Liver (tissue), 9 donors: ENCODE results near the gene TAF6L. TPM values are rescaled to one million over a fixed set of nuclear protein-coding genes. Genes with fewer than 3 reads are reported as not detected.
"Not testable (repeated sequence)": the region's sequence is repeated elsewhere in the genome, so short reads cannot be mapped to it uniquely, and the experiment has no call there.

Experiments
- DNase-seq: peaks from one replicate; pipeline ENCODE4 v3.0.0-alpha.2; 2017; ENCODE audit warnings: low spot score
- H3K27ac ChIP-seq, 2 donors: one replicate each; pipeline ENCODE4 v1.7.0; 2013; ENCODE audit warnings: inconsistent platforms in 2 of 2, low read length in 2 of 2, control low read depth in 1 of 2, low read depth in 1 of 2, mild to moderate bottlenecking in 1 of 2
- H3K27me3 ChIP-seq, 4 donors: one replicate each; pipeline versions ENCODE4 v1.6.1 to v1.7.0; 2013; ENCODE audit warnings: low read length in 3 of 4, inconsistent platforms in 1 of 4, mild to moderate bottlenecking in 1 of 4, moderate library complexity in 1 of 4; ENCODE audit not compliant: control insufficient read depth in 4 of 4, insufficient read depth in 4 of 4
- H3K36me3 ChIP-seq, 4 donors: one replicate each; pipeline versions ENCODE4 v1.6.1 to v1.7.0; 2013; ENCODE audit warnings: low read length in 3 of 4, mild to moderate bottlenecking in 3 of 4, low read depth in 1 of 4, moderate library complexity in 1 of 4; ENCODE audit not compliant: control insufficient read depth in 4 of 4, insufficient read depth in 3 of 4
- H3K4me1 ChIP-seq, 4 donors: one replicate each; pipeline versions ENCODE4 v1.6.1 to v1.7.0; 2013; ENCODE audit warnings: low read length in 3 of 4, mild to moderate bottlenecking in 3 of 4, moderate library complexity in 1 of 4; ENCODE audit not compliant: control insufficient read depth in 4 of 4, insufficient read depth in 4 of 4
- H3K4me3 ChIP-seq, 3 donors: one replicate each; pipeline versions ENCODE4 v1.6.1 to v1.7.0; 2013; ENCODE audit warnings: low read length in 3 of 3, control low read depth in 1 of 3, low read depth in 1 of 3, mild to moderate bottlenecking in 1 of 3
- H3K9ac ChIP-seq, 2 donors: one replicate each; pipeline ENCODE4 v1.7.0; 2013; ENCODE audit warnings: low read length in 2 of 2, mild to moderate bottlenecking in 2 of 2, moderate library complexity in 2 of 2, control low read depth in 1 of 2, low read depth in 1 of 2
- H3K9me3 ChIP-seq, 4 donors: one replicate each; pipeline versions ENCODE4 v1.6.1 to v1.7.0; 2013; ENCODE audit warnings: low read length in 3 of 4; ENCODE audit not compliant: control insufficient read depth in 4 of 4
- EGR1 ChIP-seq, 2 donors: IDR thresholded peaks; 2 replicates each; pipeline ENCODE4 v1.6.1; 2016 to 2018; ENCODE audit warnings: antibody characterized with exemption in 2 of 2, low read depth in 2 of 2
- FOXA1 ChIP-seq: IDR thresholded peaks from 2 replicates; pipeline ENCODE4 v1.6.1; 2016; ENCODE audit warnings: antibody characterized with exemption
- FOXA2 ChIP-seq: IDR thresholded peaks from 2 replicates; pipeline ENCODE4 v1.6.1; 2016; ENCODE audit warnings: antibody characterized with exemption
- GABPA ChIP-seq, 2 donors: IDR thresholded peaks in 1 of 2; conservative IDR thresholded peaks in 1 of 2; 2 replicates each; pipeline ENCODE4 v1.6.1; 2016; ENCODE audit warnings: antibody characterized with exemption in 2 of 2, mild to moderate bottlenecking in 1 of 2, moderate library complexity in 1 of 2
- HNF4G ChIP-seq: IDR thresholded peaks from 2 replicates; pipeline ENCODE4 v1.6.1; 2016; ENCODE audit warnings: antibody characterized with exemption
- SP1 ChIP-seq: IDR thresholded peaks from 2 replicates; pipeline ENCODE4 v1.6.1; 2018; ENCODE audit warnings: antibody characterized with exemption, mild to moderate bottlenecking
- TAF1 ChIP-seq: conservative IDR thresholded peaks from 2 replicates; pipeline ENCODE4 v1.6.1; 2016; ENCODE audit warnings: antibody characterized with exemption, mild to moderate bottlenecking
- WGBS: extraction: QIAGEN DNeasy Blood & Tissue Kit; methylation state at CpG from one replicate; pipeline ENCODE4 v1.1.7; 2013; 5-methylcytosine and 5-hydroxymethylcytosine counted together
- polyA plus RNA-seq, 2 donors: library from polyadenylated mRNA; stranded (reverse) in 1 of 2; unstranded in 1 of 2; fragments of 200-250 nt in 1 of 2; fragments of >200 nt in 1 of 2; fragmentation: Nextera tagmentation in 1 of 2; extraction: Ambion mirVana in 1 of 2; gene quantifications; one replicate each; pipeline versions ENCODE4 v1.2.1 to v1.2.3, GENCODE V29; 2013 to 2015
- total RNA-seq, 2 donors: library from RNA; depleted of rRNA; stranded (reverse); fragments of >200 nt; gene quantifications; one replicate each; pipeline ENCODE4 v1.2.3, GENCODE V29; 2014
- TF ChIP-seq, protein P1 (sequence below): IDR thresholded peaks from 2 replicates; pipeline ENCODE4 v1.6.1; 2016; ENCODE audit warnings: antibody characterized with exemption
- TF ChIP-seq, protein P2 (sequence below): IDR thresholded peaks from 2 replicates; pipeline ENCODE4 v1.6.1; 2016; ENCODE audit warnings: antibody characterized with exemption
- TF ChIP-seq, protein P3 (sequence below): IDR thresholded peaks from 2 replicates; pipeline ENCODE4 v1.6.1; 2016; ENCODE audit warnings: antibody characterized with exemption, mild to moderate bottlenecking
- TF ChIP-seq, protein P4 (sequence below): fragments of 150-350 bp; IDR thresholded peaks from 2 replicates; pipeline ENCODE4 v1.5.1; 2017; ENCODE audit warnings: improper control_type of control experiment, low read depth, low read length; ENCODE audit not compliant: missing input control
- donor health status: healthy.
- donor health status: healthy.
- donor health status: healthy.
- donor health status: healthy.
- donor health status: healthy.

TAF6L gene
- total and polyA plus RNA-seq, 4 donors: 5.8 to 25.2 (median 10.6) TPM

DNA sequence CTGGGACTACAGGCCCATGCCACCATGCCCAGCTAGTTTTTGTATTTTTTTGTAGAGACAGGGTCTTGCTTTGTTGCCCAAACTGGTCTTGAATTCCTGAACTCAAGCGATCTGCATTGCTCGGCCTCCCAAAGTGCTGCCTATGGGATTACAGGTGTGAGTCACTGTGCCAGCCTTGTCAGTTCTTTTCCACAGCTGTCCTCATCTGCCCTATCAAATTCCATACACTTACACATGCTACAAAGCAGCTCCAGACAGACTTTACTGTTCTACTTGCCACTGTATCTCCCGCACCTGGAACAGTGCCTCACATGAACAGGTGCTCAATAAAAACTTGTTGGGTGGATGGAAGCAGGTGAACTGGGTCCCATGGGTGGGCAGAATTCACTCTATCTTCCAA, 52.5 kb downstream of the TAF6L start:
- WGBS: 94% methylated on average over 3 of the region's 3 CpGs
- H3K36me3 ChIP-seq: peaks cover 39 to 82% (median 66%) of the 10 kb centered on the region in 4 donors
- H3K4me1 ChIP-seq: no peaks in the 10 kb centered on the region
- no peak for TF ChIP-seq TAF1
- no peak for TF ChIP-seq HNF4G
- TF ChIP-seq, protein P1, sequence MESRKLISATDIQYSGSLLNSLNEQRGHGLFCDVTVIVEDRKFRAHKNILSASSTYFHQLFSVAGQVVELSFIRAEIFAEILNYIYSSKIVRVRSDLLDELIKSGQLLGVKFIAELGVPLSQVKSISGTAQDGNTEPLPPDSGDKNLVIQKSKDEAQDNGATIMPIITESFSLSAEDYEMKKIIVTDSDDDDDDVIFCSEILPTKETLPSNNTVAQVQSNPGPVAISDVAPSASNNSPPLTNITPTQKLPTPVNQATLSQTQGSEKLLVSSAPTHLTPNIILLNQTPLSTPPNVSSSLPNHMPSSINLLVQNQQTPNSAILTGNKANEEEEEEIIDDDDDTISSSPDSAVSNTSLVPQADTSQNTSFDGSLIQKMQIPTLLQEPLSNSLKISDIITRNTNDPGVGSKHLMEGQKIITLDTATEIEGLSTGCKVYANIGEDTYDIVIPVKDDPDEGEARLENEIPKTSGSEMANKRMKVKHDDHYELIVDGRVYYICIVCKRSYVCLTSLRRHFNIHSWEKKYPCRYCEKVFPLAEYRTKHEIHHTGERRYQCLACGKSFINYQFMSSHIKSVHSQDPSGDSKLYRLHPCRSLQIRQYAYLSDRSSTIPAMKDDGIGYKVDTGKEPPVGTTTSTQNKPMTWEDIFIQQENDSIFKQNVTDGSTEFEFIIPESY: no peak
- TF ChIP-seq, protein P2, sequence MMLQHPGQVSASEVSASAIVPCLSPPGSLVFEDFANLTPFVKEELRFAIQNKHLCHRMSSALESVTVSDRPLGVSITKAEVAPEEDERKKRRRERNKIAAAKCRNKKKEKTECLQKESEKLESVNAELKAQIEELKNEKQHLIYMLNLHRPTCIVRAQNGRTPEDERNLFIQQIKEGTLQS: no peak
- TF ChIP-seq FOXA2: no peak
- no peak for TF ChIP-seq GABPA (IDR thresholded peaks at IDR 0.05 in 1 of 2, conservative IDR thresholded peaks at IDR 0.05 in 1 of 2)
- TF ChIP-seq, protein P3, sequence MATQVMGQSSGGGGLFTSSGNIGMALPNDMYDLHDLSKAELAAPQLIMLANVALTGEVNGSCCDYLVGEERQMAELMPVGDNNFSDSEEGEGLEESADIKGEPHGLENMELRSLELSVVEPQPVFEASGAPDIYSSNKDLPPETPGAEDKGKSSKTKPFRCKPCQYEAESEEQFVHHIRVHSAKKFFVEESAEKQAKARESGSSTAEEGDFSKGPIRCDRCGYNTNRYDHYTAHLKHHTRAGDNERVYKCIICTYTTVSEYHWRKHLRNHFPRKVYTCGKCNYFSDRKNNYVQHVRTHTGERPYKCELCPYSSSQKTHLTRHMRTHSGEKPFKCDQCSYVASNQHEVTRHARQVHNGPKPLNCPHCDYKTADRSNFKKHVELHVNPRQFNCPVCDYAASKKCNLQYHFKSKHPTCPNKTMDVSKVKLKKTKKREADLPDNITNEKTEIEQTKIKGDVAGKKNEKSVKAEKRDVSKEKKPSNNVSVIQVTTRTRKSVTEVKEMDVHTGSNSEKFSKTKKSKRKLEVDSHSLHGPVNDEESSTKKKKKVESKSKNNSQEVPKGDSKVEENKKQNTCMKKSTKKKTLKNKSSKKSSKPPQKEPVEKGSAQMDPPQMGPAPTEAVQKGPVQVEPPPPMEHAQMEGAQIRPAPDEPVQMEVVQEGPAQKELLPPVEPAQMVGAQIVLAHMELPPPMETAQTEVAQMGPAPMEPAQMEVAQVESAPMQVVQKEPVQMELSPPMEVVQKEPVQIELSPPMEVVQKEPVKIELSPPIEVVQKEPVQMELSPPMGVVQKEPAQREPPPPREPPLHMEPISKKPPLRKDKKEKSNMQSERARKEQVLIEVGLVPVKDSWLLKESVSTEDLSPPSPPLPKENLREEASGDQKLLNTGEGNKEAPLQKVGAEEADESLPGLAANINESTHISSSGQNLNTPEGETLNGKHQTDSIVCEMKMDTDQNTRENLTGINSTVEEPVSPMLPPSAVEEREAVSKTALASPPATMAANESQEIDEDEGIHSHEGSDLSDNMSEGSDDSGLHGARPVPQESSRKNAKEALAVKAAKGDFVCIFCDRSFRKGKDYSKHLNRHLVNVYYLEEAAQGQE: no peak
- TF ChIP-seq FOXA1: no peak
- no peak for TF ChIP-seq SP1
- H3K9me3 ChIP-seq: no peaks in the 10 kb centered on the region
- no peak overlapping the region for H3K9ac ChIP-seq
- no peak for DNase-seq
- no peak overlapping the region for H3K27ac ChIP-seq
- no peak overlapping the region for H3K4me3 ChIP-seq
- H3K27me3 ChIP-seq: no peaks in the 10 kb centered on the region

DNA sequence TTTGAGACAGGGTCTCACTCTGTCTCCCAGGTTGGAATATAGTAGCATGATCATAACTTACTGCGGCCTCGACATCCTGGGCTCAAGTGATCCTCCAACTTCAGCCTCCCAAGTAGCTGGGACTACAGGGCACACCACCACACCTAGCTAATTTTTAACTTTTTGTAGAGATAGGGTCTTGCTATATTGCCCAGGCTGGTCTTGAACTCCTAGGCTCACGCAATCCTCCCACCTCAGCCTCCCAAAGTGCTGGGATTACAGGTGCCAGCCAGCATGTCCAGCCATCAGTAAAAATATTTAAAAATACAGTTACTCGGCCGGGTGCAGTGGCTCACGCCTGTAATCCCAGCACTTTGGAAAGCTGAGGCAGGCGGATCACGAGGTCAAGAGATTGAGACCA, 56.9 kb downstream of the TAF6L start:
- WGBS: 97% methylated on average over 8 of the region's 8 CpGs
- not testable (repeated sequence) for H3K9ac ChIP-seq, H3K27me3 ChIP-seq, H3K4me3 ChIP-seq, DNase-seq, H3K27ac ChIP-seq, H3K9me3 ChIP-seq
- H3K4me1 ChIP-seq: peaks cover 0 to 20% (median 15%) of the 10 kb centered on the region in 4 donors
- H3K36me3 ChIP-seq: peaks cover 23 to 45% (median 40%) of the 10 kb centered on the region in 4 donors

DNA sequence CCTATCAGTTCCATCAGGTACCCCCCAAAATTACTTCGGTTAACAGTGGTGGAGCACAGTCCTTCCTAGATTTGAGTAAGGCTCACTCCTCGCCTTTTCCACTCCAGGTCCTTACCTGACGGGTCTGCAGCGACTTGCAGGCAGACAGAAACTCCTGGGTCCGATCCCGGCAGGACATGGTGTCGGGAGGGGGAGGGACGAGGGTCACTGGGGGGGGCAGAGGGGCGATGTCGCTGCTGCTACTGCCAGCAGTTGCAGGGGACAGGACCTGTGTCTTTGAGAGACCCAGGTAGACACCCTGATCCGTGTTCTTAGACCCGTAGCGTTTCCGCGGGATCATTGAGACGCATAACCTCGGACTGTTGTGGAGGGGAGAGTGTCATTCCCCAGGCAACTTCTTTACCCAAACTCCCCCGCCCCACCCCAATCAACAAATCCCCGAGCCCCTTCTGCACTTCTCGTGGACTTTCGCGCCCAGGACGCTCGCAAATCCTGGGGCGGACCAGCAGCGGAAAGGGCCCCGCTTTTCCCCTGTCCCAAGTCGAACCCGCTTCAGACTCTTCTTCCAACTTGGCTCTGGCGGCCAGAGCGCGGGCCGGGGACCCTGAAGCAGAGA, 59.8 kb downstream of the TAF6L start:
- Histone ChIP-seq H3K27me3 (no peaks in the 10 kb centered on the region), H3K4me3 (peak overlapping the region; percentile 86 to 97 (median 89)), H3K9ac (peak overlapping the region; percentile 57 to 86), H3K36me3 (peaks cover 10 to 38% (median 21%) of the 10 kb centered on the region in 4 donors), H3K4me1 (peaks cover 2 to 33% (median 27%) of the 10 kb centered on the region in 4 donors), H3K9me3 (no peaks in the 10 kb centered on the region), H3K27ac (peak overlapping the region; percentile 95 to 97)
- DNase-seq: peak; percentile 38
- TF ChIP-seq EGR1 (IDR thresholded peaks at IDR 0.05; ENCODE audit: low read depth in 2 of 2): no peak
- TF ChIP-seq, protein P1: no peak
- no peak for TF ChIP-seq SP1
- TF ChIP-seq, protein P4, sequence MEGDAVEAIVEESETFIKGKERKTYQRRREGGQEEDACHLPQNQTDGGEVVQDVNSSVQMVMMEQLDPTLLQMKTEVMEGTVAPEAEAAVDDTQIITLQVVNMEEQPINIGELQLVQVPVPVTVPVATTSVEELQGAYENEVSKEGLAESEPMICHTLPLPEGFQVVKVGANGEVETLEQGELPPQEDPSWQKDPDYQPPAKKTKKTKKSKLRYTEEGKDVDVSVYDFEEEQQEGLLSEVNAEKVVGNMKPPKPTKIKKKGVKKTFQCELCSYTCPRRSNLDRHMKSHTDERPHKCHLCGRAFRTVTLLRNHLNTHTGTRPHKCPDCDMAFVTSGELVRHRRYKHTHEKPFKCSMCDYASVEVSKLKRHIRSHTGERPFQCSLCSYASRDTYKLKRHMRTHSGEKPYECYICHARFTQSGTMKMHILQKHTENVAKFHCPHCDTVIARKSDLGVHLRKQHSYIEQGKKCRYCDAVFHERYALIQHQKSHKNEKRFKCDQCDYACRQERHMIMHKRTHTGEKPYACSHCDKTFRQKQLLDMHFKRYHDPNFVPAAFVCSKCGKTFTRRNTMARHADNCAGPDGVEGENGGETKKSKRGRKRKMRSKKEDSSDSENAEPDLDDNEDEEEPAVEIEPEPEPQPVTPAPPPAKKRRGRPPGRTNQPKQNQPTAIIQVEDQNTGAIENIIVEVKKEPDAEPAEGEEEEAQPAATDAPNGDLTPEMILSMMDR: no peak
- under 1% methylated on average over 33 of the region's 33 CpGs for WGBS
